Omental fat pad (tissue), 4 donors: ENCODE data around the gene MYCBPAP. TPM values are rescaled to one million over a fixed set of nuclear protein-coding genes. Genes with fewer than 3 reads are reported as not detected.

ENCODE experiments used
- ATAC-seq: fragments of 150-250 bp; one replicate; pipeline ENCODE4 v1.9.1; 2016; ENCODE audit warnings: mild to moderate bottlenecking, moderate library complexity; ENCODE audit not compliant: low FRiP score
- DNase-seq: peaks from one replicate; pipeline ENCODE4 v3.0.0-alpha.2; 2019; ENCODE audit warnings: low spot score
- CTCF ChIP-seq, 3 donors: fragments of 450-650 bp; IDR thresholded peaks; one replicate each; pipeline ENCODE4 v1.5.1; 2016 to 2017; ENCODE audit warnings: antibody characterized with exemption in 3 of 3, mild to moderate bottlenecking in 3 of 3, moderate library complexity in 2 of 3
- total RNA-seq, 4 donors: library from RNA; depleted of rRNA; stranded (reverse); fragments of >200 nt; gene quantifications; one replicate each; pipeline ENCODE4 v1.1.0, GENCODE V29; 2016

MYCBPAP gene
- total RNA-seq, 4 donors from 2014 or later: 0.36 to 1.9 (median 1.0) TPM; not detected in 1

DNA sequence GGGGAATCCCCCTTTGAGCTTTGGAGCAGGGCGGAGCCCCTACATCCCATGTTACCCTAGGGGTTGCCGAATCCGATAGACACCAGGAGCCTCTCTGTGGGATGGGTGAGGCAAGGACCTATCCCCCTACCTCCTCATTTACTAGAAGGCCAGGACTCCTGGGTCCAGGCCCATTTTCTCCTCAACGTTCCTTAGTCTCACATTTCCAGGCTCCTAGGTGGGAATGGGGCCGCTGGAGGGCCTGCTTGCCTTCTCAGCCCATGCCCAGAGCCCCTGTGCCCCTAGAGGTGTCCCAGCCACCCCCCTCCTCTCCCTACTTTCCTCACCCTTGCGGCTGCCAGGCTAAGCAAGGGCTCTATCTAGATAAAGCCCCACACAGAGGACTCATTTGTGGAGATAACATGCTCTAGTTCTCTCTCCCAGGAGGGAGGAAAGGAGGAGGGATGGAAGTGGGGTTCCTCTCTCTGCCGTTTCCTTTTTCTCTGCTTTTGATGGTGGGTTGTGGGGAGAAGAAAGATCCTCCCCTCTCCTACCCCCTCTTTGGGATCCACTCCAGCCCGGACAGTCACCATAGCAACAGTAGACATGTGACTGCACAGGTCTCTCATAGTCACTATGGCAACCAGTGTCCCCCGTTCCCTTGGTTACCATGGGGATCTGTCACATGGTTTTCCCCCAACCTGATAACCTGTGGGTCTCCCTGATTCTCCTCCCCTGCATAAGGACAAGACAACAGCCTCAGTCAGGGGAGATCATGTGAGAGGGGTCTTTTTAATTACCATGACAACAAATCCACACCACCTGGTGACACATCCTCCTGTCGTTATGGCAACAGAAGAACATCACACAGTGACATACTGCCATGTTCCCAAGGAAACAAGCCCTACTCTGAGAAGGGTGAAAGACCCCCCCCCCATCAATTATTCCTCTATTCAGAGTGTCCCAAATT, 57.4 kb downstream of the MYCBPAP start:
- no peak for ATAC-seq
- DNase-seq: no peak
- no peak for TF ChIP-seq CTCF (IDR thresholded peaks at IDR 0.05)

- ATAC-seq (no peak), DNase-seq (no peak)
- no peak for TF ChIP-seq CTCF (IDR thresholded peaks at IDR 0.05)
Measured at GRCh38 chr17:50566886-50567285, 58.6 kb downstream of the MYCBPAP start.

DNA sequence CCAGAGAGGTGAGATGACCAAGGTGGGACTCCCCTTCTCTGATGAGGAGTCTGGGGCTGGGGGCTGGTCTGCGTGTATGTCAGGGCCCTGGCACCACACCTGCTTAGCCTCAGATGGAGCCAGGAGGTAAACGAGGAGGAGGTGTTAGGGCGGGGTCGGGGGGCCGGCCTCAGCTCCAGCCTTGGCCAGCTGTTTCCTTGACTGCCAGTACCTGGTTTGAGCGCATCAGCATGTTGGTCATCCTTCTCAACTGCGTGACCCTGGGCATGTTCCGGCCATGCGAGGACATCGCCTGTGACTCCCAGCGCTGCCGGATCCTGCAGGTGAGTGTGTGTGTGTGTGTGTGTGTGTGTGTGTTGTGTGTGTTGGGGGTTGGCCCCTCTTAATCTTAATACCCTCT, 60.4 kb downstream of the MYCBPAP start:
- no peak for TF ChIP-seq CTCF (IDR thresholded peaks at IDR 0.05)
- DNase-seq: no peak
- no peak for ATAC-seq

- ATAC-seq (no peak), DNase-seq (no peak)
- TF ChIP-seq CTCF (IDR thresholded peaks at IDR 0.05): no peak
Measured at GRCh38 chr17:50569592-50569991, 61.4 kb downstream of the MYCBPAP start.

DNA sequence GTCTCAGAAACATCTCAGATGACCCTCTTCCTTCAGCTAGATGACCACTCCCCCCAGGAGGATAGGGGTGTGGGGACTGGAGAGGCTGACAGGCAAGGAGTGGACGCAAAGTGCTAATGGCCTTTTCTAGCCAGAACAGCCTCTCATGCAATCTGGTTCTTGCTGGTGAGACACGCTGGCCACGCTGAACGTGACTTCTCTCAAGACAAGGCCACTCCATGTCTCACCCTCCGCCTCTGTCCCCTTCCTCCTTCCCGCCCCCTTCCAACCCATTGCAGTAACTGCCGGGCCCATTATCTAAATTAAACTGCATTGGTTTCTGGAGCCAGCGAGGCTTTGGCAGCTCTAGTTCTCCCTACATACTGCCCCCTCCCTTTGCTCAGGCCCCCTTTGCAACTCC, 61.8 kb downstream of the MYCBPAP start:
- ATAC-seq (no peak), DNase-seq (no peak)
- no peak for TF ChIP-seq CTCF (IDR thresholded peaks at IDR 0.05)

DNA sequence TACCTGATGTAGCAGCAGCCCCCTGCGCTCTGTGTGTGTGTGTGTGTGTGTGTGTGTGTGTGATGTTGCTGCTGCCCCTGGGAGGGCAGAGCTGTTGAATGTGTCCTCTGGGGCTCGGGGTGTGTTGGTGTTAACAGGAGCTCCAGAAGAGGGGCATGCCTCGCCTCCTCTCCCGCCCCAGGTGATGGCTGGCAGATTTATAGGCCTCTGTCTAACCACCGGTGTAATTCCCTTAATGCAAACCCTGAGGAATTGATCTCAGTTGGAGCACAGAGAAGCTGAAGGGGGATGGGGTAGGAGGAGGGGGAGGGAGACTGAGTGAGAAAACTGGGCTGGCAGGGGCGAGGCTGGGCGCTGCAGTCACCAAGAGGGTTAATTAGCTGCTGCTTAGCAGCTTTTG, 62.3 kb downstream of the MYCBPAP start:
- ATAC-seq: no peak
- no peak for TF ChIP-seq CTCF (IDR thresholded peaks at IDR 0.05)

GRCh38 chr17:50571681-50572080, 63.4 kb downstream of the MYCBPAP start:
- TF ChIP-seq CTCF (IDR thresholded peaks at IDR 0.05): no peak
- ATAC-seq (no peak), DNase-seq (no peak)

More for the DNA sequence above, 62.3 kb downstream of the MYCBPAP start:
- DNase-seq: no peak
